Measurements from ENCODE around the gene SLC16A3.
A peak's percentile ranks its signal among the peaks of the same experiment; 100 is the strongest.

SLC16A3 gene

DNA sequence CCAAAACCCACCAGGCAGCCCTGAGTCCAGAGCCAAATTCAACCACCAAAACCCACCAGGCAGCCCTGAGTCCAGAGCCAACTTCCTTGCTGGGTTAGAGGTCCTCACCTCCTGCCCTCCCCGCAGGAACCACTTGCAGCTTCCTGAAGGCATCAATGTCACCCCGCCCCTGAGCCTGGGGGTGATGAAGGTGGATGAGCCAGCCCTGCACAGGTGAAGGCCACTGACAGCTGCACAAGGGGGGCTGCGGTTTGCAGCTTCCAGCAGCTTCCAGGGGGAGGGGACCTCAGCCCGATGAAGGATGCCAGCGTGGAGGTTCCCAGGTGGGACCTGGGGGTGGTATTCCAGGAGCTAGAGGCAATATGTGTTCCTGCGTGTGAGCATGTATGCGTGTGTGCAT, 52.2 kb downstream of the SLC16A3 start:
- no peak for ATAC-seq
- no peak for TF ChIP-seq SNAI2 (CRISPR knock-in tag; IDR thresholded peaks at IDR 0.05)
- TF ChIP-seq, protein P1, sequence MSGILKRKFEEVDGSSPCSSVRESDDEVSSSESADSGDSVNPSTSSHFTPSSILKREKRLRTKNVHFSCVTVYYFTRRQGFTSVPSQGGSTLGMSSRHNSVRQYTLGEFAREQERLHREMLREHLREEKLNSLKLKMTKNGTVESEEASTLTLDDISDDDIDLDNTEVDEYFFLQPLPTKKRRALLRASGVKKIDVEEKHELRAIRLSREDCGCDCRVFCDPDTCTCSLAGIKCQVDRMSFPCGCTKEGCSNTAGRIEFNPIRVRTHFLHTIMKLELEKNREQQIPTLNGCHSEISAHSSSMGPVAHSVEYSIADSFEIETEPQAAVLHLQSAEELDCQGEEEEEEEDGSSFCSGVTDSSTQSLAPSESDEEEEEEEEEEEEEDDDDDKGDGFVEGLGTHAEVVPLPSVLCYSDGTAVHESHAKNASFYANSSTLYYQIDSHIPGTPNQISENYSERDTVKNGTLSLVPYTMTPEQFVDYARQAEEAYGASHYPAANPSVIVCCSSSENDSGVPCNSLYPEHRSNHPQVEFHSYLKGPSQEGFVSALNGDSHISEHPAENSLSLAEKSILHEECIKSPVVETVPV (CRISPR knock-in tag; IDR thresholded peaks at IDR 0.05) = no peak
- TF ChIP-seq ZC3H10 (CRISPR knock-in tag; IDR thresholded peaks at IDR 0.05) = no peak
- TF ChIP-seq, protein P2, sequence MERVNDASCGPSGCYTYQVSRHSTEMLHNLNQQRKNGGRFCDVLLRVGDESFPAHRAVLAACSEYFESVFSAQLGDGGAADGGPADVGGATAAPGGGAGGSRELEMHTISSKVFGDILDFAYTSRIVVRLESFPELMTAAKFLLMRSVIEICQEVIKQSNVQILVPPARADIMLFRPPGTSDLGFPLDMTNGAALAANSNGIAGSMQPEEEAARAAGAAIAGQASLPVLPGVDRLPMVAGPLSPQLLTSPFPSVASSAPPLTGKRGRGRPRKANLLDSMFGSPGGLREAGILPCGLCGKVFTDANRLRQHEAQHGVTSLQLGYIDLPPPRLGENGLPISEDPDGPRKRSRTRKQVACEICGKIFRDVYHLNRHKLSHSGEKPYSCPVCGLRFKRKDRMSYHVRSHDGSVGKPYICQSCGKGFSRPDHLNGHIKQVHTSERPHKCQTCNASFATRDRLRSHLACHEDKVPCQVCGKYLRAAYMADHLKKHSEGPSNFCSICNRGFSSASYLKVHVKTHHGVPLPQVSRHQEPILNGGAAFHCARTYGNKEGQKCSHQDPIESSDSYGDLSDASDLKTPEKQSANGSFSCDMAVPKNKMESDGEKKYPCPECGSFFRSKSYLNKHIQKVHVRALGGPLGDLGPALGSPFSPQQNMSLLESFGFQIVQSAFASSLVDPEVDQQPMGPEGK (CRISPR knock-in tag; IDR thresholded peaks at IDR 0.05; ENCODE audit: borderline replicate concordance) = no peak
- TF ChIP-seq ZFP3 (CRISPR knock-in tag; IDR thresholded peaks at IDR 0.05) = no peak
- no peak for TF ChIP-seq ZNF8 (CRISPR knock-in tag; IDR thresholded peaks at IDR 0.05)

DNA sequence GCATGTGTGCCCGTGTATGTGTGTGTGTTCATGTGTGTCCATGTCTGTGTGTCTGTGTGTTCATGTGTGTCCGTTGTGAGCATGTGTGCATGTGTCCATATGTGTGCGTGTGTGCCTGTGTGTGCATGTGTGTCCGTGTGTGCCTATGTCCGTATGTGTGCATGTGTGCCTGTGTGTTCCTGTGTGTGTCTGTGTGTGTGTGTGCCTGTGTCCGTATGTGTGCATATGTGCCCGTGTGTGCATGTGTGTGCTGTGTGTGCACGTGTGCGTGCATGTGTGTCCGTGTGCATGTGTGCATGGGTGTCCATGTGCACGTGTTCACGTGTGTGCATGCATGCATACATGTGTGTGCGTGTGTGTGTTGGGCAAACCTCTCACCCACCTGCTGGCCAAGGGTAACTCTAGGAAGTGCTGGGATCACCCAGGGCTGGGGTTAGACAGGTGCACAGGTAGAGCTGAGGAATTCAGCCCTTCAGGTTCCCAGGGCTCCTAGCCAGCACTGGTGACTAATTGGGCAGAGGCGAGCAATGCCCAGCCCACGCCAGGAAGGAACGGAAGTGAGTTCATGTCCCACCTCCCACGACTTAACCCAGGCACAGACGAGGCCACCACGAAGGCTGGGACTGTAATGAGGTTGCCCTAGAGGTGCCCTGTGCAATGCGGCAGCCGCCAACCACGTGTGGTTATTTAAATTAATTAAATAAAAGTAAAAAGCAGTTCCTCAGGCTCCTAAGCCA, 52.8 kb downstream of the SLC16A3 start:
- peak; percentile 37 for ATAC-seq
- TF ChIP-seq, protein P1 (CRISPR knock-in tag; IDR thresholded peaks at IDR 0.05) = no peak
- TF ChIP-seq ESRRG (CRISPR knock-in tag; IDR thresholded peaks at IDR 0.05) (no peak), RARB (CRISPR knock-in tag; IDR thresholded peaks at IDR 0.05) (no peak), ZNF565 (CRISPR knock-in tag; conservative IDR thresholded peaks at IDR 0.05; ENCODE audit: low read depth) (no peak)
- TF ChIP-seq, protein P3, sequence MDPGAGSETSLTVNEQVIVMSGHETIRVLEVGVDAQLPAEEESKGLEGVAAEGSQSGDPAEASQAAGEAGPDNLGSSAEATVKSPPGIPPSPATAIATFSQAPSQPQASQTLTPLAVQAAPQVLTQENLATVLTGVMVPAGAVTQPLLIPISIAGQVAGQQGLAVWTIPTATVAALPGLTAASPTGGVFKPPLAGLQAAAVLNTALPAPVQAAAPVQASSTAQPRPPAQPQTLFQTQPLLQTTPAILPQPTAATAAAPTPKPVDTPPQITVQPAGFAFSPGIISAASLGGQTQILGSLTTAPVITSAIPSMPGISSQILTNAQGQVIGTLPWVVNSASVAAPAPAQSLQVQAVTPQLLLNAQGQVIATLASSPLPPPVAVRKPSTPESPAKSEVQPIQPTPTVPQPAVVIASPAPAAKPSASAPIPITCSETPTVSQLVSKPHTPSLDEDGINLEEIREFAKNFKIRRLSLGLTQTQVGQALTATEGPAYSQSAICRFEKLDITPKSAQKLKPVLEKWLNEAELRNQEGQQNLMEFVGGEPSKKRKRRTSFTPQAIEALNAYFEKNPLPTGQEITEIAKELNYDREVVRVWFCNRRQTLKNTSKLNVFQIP (CRISPR knock-in tag; IDR thresholded peaks at IDR 0.05; ENCODE audit: borderline replicate concordance, low read depth) = no peak

DNA sequence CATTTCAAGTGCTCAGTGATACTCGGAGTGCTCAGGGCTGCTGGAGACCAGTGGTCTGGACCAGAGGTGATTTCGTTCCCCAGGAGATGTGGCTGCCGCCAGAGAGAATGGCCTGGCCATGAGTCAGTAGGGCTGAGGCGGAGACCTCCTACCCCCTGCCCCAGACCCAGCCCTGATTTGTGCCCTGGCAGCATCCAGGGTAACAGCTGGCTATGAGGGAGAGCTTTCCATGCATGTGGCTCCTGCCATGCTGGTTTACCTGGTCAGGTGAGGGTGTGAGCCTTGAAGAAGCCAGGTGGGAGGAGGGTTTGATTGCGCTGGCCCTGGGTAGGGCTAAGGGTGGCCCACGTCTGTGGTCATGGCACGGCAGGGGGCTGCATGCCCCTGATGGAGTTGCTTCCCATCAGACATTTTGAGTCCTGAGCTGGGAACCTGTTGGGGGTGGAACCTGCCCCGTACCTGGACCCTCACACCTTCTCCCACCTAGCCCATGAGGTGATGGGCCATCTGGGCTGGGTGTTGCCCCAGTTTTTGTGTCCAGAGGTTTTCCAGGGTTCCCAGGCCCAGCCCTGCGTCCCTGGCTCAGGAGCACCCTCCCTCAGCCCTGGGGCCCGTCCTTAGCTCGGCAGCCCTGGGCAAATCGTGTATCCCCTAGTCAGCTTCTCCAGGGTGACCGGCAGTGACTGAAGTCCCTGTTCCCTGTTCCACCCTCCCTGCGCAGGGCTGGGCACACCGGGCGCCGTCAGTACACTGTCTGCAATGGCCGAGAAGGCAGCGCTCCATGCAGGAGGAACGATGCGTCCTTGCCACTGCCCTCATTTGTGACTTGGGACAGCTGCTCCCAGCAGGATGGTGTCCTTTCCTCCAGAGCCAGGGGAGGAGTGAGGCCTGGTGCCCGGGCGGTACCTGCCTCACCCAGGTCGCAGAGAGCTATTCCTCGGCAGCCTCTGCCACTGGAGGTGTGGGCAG, 53.7 kb downstream of the SLC16A3 start:
- ATAC-seq = peak; percentile 41
- no peak for TF ChIP-seq GLIS3 (CRISPR knock-in tag; IDR thresholded peaks at IDR 0.05)
- no peak for TF ChIP-seq TCF4 (CRISPR knock-in tag; IDR thresholded peaks at IDR 0.05; ENCODE audit: borderline replicate concordance)
- TF ChIP-seq ZNF565 (CRISPR knock-in tag; conservative IDR thresholded peaks at IDR 0.05; ENCODE audit: low read depth) = no peak
- TF ChIP-seq, protein P4, sequence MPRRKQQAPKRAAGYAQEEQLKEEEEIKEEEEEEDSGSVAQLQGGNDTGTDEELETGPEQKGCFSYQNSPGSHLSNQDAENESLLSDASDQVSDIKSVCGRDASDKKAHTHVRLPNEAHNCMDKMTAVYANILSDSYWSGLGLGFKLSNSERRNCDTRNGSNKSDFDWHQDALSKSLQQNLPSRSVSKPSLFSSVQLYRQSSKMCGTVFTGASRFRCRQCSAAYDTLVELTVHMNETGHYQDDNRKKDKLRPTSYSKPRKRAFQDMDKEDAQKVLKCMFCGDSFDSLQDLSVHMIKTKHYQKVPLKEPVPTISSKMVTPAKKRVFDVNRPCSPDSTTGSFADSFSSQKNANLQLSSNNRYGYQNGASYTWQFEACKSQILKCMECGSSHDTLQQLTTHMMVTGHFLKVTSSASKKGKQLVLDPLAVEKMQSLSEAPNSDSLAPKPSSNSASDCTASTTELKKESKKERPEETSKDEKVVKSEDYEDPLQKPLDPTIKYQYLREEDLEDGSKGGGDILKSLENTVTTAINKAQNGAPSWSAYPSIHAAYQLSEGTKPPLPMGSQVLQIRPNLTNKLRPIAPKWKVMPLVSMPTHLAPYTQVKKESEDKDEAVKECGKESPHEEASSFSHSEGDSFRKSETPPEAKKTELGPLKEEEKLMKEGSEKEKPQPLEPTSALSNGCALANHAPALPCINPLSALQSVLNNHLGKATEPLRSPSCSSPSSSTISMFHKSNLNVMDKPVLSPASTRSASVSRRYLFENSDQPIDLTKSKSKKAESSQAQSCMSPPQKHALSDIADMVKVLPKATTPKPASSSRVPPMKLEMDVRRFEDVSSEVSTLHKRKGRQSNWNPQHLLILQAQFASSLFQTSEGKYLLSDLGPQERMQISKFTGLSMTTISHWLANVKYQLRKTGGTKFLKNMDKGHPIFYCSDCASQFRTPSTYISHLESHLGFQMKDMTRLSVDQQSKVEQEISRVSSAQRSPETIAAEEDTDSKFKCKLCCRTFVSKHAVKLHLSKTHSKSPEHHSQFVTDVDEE (CRISPR knock-in tag; IDR thresholded peaks at IDR 0.05) = no peak
- TF ChIP-seq, protein P2 (CRISPR knock-in tag; IDR thresholded peaks at IDR 0.05; ENCODE audit: borderline replicate concordance) = no peak
- no peak for TF ChIP-seq ISL1 (CRISPR knock-in tag; IDR thresholded peaks at IDR 0.05)
- no peak for TF ChIP-seq TOX (CRISPR knock-in tag; IDR thresholded peaks at IDR 0.05; ENCODE audit: borderline replicate concordance)
- TF ChIP-seq, protein P1 (CRISPR knock-in tag; IDR thresholded peaks at IDR 0.05) = no peak
- TF ChIP-seq ZFP30 (CRISPR knock-in tag; IDR thresholded peaks at IDR 0.05) = no peak
- no peak for TF ChIP-seq ARNTL (CRISPR knock-in tag; IDR thresholded peaks at IDR 0.05; ENCODE audit: borderline replicate concordance, low read depth)
- no peak for TF ChIP-seq ZNF8 (CRISPR knock-in tag; IDR thresholded peaks at IDR 0.05)
- no peak for TF ChIP-seq PPARA (CRISPR knock-in tag; IDR thresholded peaks at IDR 0.05; ENCODE audit: borderline replicate concordance)
- no peak for TF ChIP-seq ZFP3 (CRISPR knock-in tag; IDR thresholded peaks at IDR 0.05)
- no peak for TF ChIP-seq OSR1 (CRISPR knock-in tag; IDR thresholded peaks at IDR 0.05)
- no peak for TF ChIP-seq CSDC2 (CRISPR knock-in tag; IDR thresholded peaks at IDR 0.05)
- no peak for TF ChIP-seq ZNF70 (CRISPR knock-in tag; IDR thresholded peaks at IDR 0.05)
